Measurements from ENCODE around the gene TSHZ2. TPM values are rescaled to one million over a fixed set of nuclear protein-coding genes. Genes with fewer than 3 reads are reported as not detected.

TSHZ2 gene
- total and polyA plus RNA-seq, 2 of the 4 experiments (the other 2 are of a cell fraction): under 0.01 to 0.02 TPM

- Histone ChIP-seq H3K18ac (ENCODE audit: low read depth, low read length) (no peak overlapping the region), H2AK9ac (replicated peaks; ENCODE audit: low read depth, low read length, poor library complexity) (no peak overlapping the region), H3K4me3 (ENCODE audit: insufficient read depth, low read depth, low read length) (no peak overlapping the region), H4K5ac (ENCODE audit: low read depth, low read length) (no peak overlapping the region), H2BK5ac (ENCODE audit: low read depth, low read length, poor library complexity, severe bottlenecking) (no peak overlapping the region), H4K91ac (ENCODE audit: insufficient read depth, low read depth, low read length) (no peak overlapping the region), H3K36me3 (ENCODE audit: control insufficient read depth, insufficient read depth, low read length) (no peaks in the 10 kb centered on the region), H3K4me2 (ENCODE audit: low read depth, low read length) (no peak overlapping the region), H3K56ac (ENCODE audit: extremely low read depth, insufficient read depth, low read length) (no peak overlapping the region), H3K79me1 (ENCODE audit: low read depth in 1 of 2, low read length in 2 of 2) (no peaks in the 10 kb centered on the region), H3K9me3 (ENCODE audit: control insufficient read depth, insufficient read depth, low read length) (no peaks in the 10 kb centered on the region; the same call in 1 of the 2 replicates), H3K9me1 (ENCODE audit: insufficient read depth, low read length) (no peaks in the 10 kb centered on the region), H2BK120ac (ENCODE audit: low read depth, low read length) (no peak overlapping the region), H3K9ac (ENCODE audit: low read depth, low read length) (no peak overlapping the region), H3K4ac (ENCODE audit: low read depth, low read length) (no peak overlapping the region), H3K27ac (ENCODE audit: insufficient read depth, low read length) (no peak overlapping the region), H3K27me3 (ENCODE audit: control insufficient read depth, insufficient read depth, low read length) (no peaks in the 10 kb centered on the region), H2AK5ac (ENCODE audit: low read depth, low read length) (no peak overlapping the region), H4K20me1 (ENCODE audit: insufficient read depth, low read length) (no peaks in the 10 kb centered on the region), H3K14ac (replicated peaks; ENCODE audit: low read depth, low read length) (no peak overlapping the region), H3K4me1 (ENCODE audit: control insufficient read depth, insufficient read depth, low read length) (no peaks in the 10 kb centered on the region), H3K23ac (ENCODE audit: low read depth, low read length) (no peak overlapping the region), H2AFZ (replicated peaks; ENCODE audit: low read length, poor library complexity) (no peak overlapping the region), H2BK20ac (ENCODE audit: low read depth, low read length) (no peak overlapping the region), H4K8ac (ENCODE audit: low read depth in 2 of 2, low read length in 2 of 2) (no peak overlapping the region), H2BK15ac (ENCODE audit: low read depth, low read length) (no peak overlapping the region)
- in situ Hi-C loops (cut with MboI; ENCODE audit: low sequenced_read_pairs) (no loop called here), intact Hi-C loops (cut with micrococcal nuclease) (no loop called here), dilution Hi-C loops (cut with HindIII; ENCODE audit: low sequenced_read_pairs, unreplicated experiment) (no loop called here)
- no peak for ATAC-seq (ENCODE audit: low read depth)
- TF ChIP-seq NFE2L2 (IDR thresholded peaks at IDR 0.05; ENCODE audit: low read depth, low read length): no peak
- no peak for TF ChIP-seq MAZ (IDR thresholded peaks at IDR 0.05; ENCODE audit: borderline replicate concordance, low read depth, low read length)
- TF ChIP-seq FOS (IDR thresholded peaks at IDR 0.05; ENCODE audit: low read depth, low read length): no peak
- TF ChIP-seq, protein P1, sequence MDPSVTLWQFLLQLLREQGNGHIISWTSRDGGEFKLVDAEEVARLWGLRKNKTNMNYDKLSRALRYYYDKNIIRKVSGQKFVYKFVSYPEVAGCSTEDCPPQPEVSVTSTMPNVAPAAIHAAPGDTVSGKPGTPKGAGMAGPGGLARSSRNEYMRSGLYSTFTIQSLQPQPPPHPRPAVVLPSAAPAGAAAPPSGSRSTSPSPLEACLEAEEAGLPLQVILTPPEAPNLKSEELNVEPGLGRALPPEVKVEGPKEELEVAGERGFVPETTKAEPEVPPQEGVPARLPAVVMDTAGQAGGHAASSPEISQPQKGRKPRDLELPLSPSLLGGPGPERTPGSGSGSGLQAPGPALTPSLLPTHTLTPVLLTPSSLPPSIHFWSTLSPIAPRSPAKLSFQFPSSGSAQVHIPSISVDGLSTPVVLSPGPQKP (IDR thresholded peaks at IDR 0.05; ENCODE audit: borderline replicate concordance, low read depth, low read length): no peak
- TF ChIP-seq RFX5 (IDR thresholded peaks at IDR 0.05; ENCODE audit: low read depth, low read length): no peak
- TF ChIP-seq CEBPB (IDR thresholded peaks at IDR 0.05; ENCODE audit: low read depth, low read length): no peak
- TF ChIP-seq SMC3 (IDR thresholded peaks at IDR 0.05; ENCODE audit: low read depth, low read length): no peak
- TF ChIP-seq CHD1 (IDR thresholded peaks at IDR 0.05; ENCODE audit: low read depth, low read length): no peak
- TF ChIP-seq MXI1 (IDR thresholded peaks at IDR 0.05; ENCODE audit: borderline replicate concordance, low read depth, low read length): no peak
- TF ChIP-seq BHLHE40 (IDR thresholded peaks at IDR 0.05; ENCODE audit: low read depth, low read length): no peak
- TF ChIP-seq MAFK (IDR thresholded peaks at IDR 0.05; ENCODE audit: low read depth, low read length): no peak
- BruUV-seq (replicated peaks): no TSS peak
- CTCF ChIA-PET: no interaction called here
- DNase-seq: no peak
- POLR2A ChIA-PET (ENCODE audit: unreplicated experiment): no interaction called here
- WGBS, 2 experiments (ENCODE audit: extremely low coverage in 2 of 2, insufficient read length in 1 of 2): 91% methylated on average over 8 of the region's 11 CpGs; no CpG with 5 or more reads in 1 of the 2 experiments
These were observed 59.9 kb downstream of the TSHZ2 start for GRCh38 chr20:53032046-53032445.

Data from IMR-90 (cell line).